A549 (cell line): ENCODE results near the gene HJV.

Source experiments
- BHLHE40 ChIP-seq: IDR thresholded peaks from 2 replicates; pipeline ENCODE4 v1.6.1; 2012; ENCODE audit warnings: low read depth, low read length, inconsistent platforms
- CHD2 ChIP-seq: fragments of 150-350 bp; IDR thresholded peaks from 2 replicates; pipeline ENCODE4 v1.6.1; 2014; ENCODE audit warnings: low read length; ENCODE audit not compliant: partially characterized antibody
- EP300 ChIP-seq, 2 experiments: fragments of >200 bp; sonication (Bioruptor Twin); formaldehyde crosslinking; IDR thresholded peaks; 2 replicates in 1 of 2; 3 replicates in 1 of 2; pipeline ENCODE4 v1.6.1; 2016 to 2017
- MYC ChIP-seq: IDR thresholded peaks from 2 replicates; pipeline ENCODE4 v1.6.1; 2012; ENCODE audit warnings: mild to moderate bottlenecking, inconsistent platforms, low read length, improper control_type of control experiment, borderline replicate concordance
- NFE2L2 ChIP-seq: fragments of 150-350 bp; conservative IDR thresholded peaks from 2 replicates; pipeline ENCODE4 v1.6.1; 2014; ENCODE audit warnings: low read length
- PHF8 ChIP-seq: fragments of 200-600 bp; sonication (generic); IDR thresholded peaks from 2 replicates; pipeline ENCODE4 v1.6.1; 2016; ENCODE audit warnings: low read depth, mild to moderate bottlenecking, antibody characterized with exemption, moderate library complexity, borderline replicate concordance
- POLR2A ChIP-seq: IDR thresholded peaks from 2 replicates; pipeline ENCODE4 v1.6.1; 2012; ENCODE audit warnings: mild to moderate bottlenecking, low read length
- RAD21 ChIP-seq, 2 experiments: fragments of >200 bp in 1 of 2; sonication (Bioruptor Twin) in 1 of 2; formaldehyde crosslinking in 1 of 2; IDR thresholded peaks in 1 of 2; conservative IDR thresholded peaks in 1 of 2; 2 replicates in 1 of 2; 3 replicates in 1 of 2; pipeline ENCODE4 v1.6.1; 2012 to 2018; ENCODE audit warnings: inconsistent platforms in 1 of 2
- RFX5 ChIP-seq: fragments of 450-650 bp; IDR thresholded peaks from 2 replicates; pipeline ENCODE4 v1.7.1; 2014; ENCODE audit warnings: antibody characterized with exemption, mild to moderate bottlenecking, moderate library complexity
- SMC3 ChIP-seq: fragments of >200 bp; sonication (Bioruptor Twin); formaldehyde crosslinking; IDR thresholded peaks from 3 replicates; pipeline ENCODE4 v1.6.1; 2018; ENCODE audit warnings: inconsistent platforms
- ZSCAN20 ChIP-seq: fragments of 250-450 bp; sonication (Bioruptor Pico); IDR thresholded peaks from 2 replicates; pipeline ENCODE4 v1.8.0; 2022; ENCODE audit warnings: mild to moderate bottlenecking, moderate library complexity
- TF ChIP-seq, protein P1 (sequence below): fragments of >200 bp; sonication (Bioruptor Twin); formaldehyde crosslinking; IDR thresholded peaks from 3 replicates; pipeline ENCODE4 v1.5.1; 2016
- TF ChIP-seq, protein P2 (sequence below): fragments of >200 bp; sonication (Bioruptor Twin); formaldehyde crosslinking; IDR thresholded peaks from 2 replicates; pipeline ENCODE4 v1.6.1; 2016
- TF ChIP-seq, protein P3 (sequence below): fragments of 200-600 bp; sonication (generic); IDR thresholded peaks from 2 replicates; pipeline ENCODE4 v1.6.1; 2016; ENCODE audit warnings: antibody characterized with exemption, mild to moderate bottlenecking, moderate library complexity

DNA sequence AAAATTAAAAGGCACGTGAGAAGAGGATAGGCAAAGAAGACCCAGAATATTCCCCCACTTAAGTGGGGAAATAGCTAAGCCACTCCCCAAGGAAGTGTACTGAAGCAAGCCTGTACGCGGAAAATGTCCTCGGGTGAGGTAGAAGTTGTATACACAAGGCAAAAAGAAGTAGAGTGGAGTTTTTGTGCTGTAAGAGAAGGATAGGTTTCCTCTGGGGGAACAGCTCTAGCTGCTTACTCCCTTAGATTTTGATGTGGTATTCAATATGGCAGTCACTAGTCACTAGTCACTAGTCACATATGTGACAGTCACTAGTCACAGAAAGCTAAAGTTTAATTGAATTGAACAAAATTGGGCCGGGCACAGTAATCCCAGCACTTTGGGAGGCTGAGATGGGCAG is 32.8 kb downstream of the HJV start:
- TF ChIP-seq, protein P1, sequence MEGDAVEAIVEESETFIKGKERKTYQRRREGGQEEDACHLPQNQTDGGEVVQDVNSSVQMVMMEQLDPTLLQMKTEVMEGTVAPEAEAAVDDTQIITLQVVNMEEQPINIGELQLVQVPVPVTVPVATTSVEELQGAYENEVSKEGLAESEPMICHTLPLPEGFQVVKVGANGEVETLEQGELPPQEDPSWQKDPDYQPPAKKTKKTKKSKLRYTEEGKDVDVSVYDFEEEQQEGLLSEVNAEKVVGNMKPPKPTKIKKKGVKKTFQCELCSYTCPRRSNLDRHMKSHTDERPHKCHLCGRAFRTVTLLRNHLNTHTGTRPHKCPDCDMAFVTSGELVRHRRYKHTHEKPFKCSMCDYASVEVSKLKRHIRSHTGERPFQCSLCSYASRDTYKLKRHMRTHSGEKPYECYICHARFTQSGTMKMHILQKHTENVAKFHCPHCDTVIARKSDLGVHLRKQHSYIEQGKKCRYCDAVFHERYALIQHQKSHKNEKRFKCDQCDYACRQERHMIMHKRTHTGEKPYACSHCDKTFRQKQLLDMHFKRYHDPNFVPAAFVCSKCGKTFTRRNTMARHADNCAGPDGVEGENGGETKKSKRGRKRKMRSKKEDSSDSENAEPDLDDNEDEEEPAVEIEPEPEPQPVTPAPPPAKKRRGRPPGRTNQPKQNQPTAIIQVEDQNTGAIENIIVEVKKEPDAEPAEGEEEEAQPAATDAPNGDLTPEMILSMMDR = no peak
- no peak for TF ChIP-seq CHD2
- no peak for TF ChIP-seq POLR2A
- TF ChIP-seq SMC3 = no peak
- no peak for TF ChIP-seq MYC
- no peak for TF ChIP-seq RAD21 (conservative IDR thresholded peaks at IDR 0.05 in 1 of 2, IDR thresholded peaks at IDR 0.05 in 1 of 2)
- TF ChIP-seq PHF8 = no peak
- no peak for TF ChIP-seq EP300 (IDR thresholded peaks at IDR 0.05)
- TF ChIP-seq, protein P2, sequence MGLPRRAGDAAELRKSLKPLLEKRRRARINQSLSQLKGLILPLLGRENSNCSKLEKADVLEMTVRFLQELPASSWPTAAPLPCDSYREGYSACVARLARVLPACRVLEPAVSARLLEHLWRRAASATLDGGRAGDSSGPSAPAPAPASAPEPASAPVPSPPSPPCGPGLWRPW = no peak
- no peak for TF ChIP-seq NFE2L2
- no peak for TF ChIP-seq ZSCAN20 (CRISPR knock-in tag)
- TF ChIP-seq BHLHE40 = no peak
- TF ChIP-seq, protein P3, sequence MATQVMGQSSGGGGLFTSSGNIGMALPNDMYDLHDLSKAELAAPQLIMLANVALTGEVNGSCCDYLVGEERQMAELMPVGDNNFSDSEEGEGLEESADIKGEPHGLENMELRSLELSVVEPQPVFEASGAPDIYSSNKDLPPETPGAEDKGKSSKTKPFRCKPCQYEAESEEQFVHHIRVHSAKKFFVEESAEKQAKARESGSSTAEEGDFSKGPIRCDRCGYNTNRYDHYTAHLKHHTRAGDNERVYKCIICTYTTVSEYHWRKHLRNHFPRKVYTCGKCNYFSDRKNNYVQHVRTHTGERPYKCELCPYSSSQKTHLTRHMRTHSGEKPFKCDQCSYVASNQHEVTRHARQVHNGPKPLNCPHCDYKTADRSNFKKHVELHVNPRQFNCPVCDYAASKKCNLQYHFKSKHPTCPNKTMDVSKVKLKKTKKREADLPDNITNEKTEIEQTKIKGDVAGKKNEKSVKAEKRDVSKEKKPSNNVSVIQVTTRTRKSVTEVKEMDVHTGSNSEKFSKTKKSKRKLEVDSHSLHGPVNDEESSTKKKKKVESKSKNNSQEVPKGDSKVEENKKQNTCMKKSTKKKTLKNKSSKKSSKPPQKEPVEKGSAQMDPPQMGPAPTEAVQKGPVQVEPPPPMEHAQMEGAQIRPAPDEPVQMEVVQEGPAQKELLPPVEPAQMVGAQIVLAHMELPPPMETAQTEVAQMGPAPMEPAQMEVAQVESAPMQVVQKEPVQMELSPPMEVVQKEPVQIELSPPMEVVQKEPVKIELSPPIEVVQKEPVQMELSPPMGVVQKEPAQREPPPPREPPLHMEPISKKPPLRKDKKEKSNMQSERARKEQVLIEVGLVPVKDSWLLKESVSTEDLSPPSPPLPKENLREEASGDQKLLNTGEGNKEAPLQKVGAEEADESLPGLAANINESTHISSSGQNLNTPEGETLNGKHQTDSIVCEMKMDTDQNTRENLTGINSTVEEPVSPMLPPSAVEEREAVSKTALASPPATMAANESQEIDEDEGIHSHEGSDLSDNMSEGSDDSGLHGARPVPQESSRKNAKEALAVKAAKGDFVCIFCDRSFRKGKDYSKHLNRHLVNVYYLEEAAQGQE = no peak
- no peak for TF ChIP-seq RFX5
